Measurements from ENCODE around the gene ZNF507.

Gene ZNF507

DNA sequence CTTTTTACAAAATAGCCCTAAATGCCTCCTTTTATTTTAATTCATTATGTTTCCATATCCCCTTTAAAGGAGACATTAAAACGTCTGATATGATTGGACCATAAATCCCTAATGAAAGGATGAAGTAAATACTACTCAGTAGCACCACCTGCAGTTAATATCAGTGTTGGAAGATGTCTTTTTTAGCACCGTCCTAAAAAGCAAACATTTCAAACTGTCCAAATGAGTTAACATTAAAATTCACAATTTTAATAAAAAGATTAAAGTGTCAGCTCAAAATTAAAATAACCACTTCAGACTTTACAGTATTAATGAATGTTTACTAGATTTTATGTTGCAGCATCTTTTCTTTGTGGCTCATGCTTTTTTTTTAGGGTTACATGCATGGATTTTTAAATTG is 12.3 kb downstream of the ZNF507 start:
- ChIA-PET CTCF (no interaction called here), POLR2A (interaction anchor here (1.4 kb wide), 1 partner anchor 12 kb away, joined by 3 read pairs; the partner anchor contains the start of gene ZNF507)

GRCh38 chr19:32358321-32358720 is 12.9 kb downstream of the ZNF507 start:
- TF ChIP-seq NFRKB (IDR thresholded peaks at IDR 0.05): no peak
- TF ChIP-seq SUZ12 (IDR thresholded peaks at IDR 0.05): no peak
- TF ChIP-seq L3MBTL2 (conservative IDR thresholded peaks at IDR 0.05): no peak
- no peak for TF ChIP-seq FOXM1 (IDR thresholded peaks at IDR 0.05; ENCODE audit: borderline replicate concordance)
- no peak for TF ChIP-seq HDGF (IDR thresholded peaks at IDR 0.05; ENCODE audit: borderline replicate concordance)
- TF ChIP-seq ARNT (IDR thresholded peaks at IDR 0.05): no peak
- TF ChIP-seq SP1 (IDR thresholded peaks at IDR 0.05): no peak
- TF ChIP-seq CTBP1 (IDR thresholded peaks at IDR 0.05; ENCODE audit: borderline replicate concordance): no peak
- DNase-seq (ENCODE audit: extremely low spot score): no peak
- CTCF ChIA-PET: no interaction called here
- POLR2A ChIA-PET: interaction anchor here (1.4 kb wide), 1 partner anchor 13 kb away, joined by 3 read pairs; the partner anchor contains the start of gene ZNF507

More for the DNA sequence above, 12.3 kb downstream of the ZNF507 start:
- no peak for TF ChIP-seq BHLHE40 (IDR thresholded peaks at IDR 0.05; ENCODE audit: borderline replicate concordance)
- TF ChIP-seq TARDBP (IDR thresholded peaks at IDR 0.05): no peak
- no peak for TF ChIP-seq ZNF384 (IDR thresholded peaks at IDR 0.05)
- TF ChIP-seq SUZ12 (IDR thresholded peaks at IDR 0.05): no peak
- no peak for TF ChIP-seq FOXM1 (IDR thresholded peaks at IDR 0.05; ENCODE audit: borderline replicate concordance)
- TF ChIP-seq ELF4 (IDR thresholded peaks at IDR 0.05): no peak
- TF ChIP-seq NFRKB (IDR thresholded peaks at IDR 0.05): no peak
- TF ChIP-seq FOXK2 (IDR thresholded peaks at IDR 0.05): no peak
- no peak for DNase-seq (ENCODE audit: extremely low spot score)

DNA sequence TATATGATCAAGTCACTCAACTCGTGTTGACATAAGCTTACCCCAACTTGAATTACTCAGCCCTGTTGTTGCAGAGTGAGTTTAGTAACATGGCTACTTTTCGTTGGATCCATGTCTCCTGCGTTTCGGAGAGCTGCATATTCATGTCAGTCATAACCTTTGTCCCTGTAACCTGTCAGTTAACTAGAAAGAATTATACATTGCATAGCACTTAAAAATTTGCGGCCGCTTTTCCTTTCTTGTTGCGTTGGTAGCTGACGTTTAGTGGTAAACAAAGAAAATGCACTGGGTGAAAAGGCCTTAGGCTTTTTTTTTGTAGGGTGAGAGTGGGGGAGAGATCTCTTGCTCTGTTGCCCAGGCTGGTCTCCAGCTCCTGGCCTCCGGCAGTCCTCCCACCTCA is 14.2 kb downstream of the ZNF507 start:
- ChIA-PET CTCF (no interaction called here), POLR2A (interaction anchor here (1.1 kb wide), 1 partner anchor 14 kb away, joined by 3 read pairs; the partner anchor contains the start of gene ZNF507)
- TF ChIP-seq HDGF (IDR thresholded peaks at IDR 0.05; ENCODE audit: borderline replicate concordance): no peak
- TF ChIP-seq ELF4 (IDR thresholded peaks at IDR 0.05): no peak
- no peak for TF ChIP-seq FOXM1 (IDR thresholded peaks at IDR 0.05; ENCODE audit: borderline replicate concordance)
- TF ChIP-seq BHLHE40 (IDR thresholded peaks at IDR 0.05; ENCODE audit: borderline replicate concordance): no peak
- TF ChIP-seq SP1 (IDR thresholded peaks at IDR 0.05): no peak
- no peak for TF ChIP-seq CTBP1 (IDR thresholded peaks at IDR 0.05; ENCODE audit: borderline replicate concordance)
- TF ChIP-seq, protein P1, sequence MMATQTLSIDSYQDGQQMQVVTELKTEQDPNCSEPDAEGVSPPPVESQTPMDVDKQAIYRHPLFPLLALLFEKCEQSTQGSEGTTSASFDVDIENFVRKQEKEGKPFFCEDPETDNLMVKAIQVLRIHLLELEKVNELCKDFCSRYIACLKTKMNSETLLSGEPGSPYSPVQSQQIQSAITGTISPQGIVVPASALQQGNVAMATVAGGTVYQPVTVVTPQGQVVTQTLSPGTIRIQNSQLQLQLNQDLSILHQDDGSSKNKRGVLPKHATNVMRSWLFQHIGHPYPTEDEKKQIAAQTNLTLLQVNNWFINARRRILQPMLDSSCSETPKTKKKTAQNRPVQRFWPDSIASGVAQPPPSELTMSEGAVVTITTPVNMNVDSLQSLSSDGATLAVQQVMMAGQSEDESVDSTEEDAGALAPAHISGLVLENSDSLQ (IDR thresholded peaks at IDR 0.05): no peak
- no peak for DNase-seq (ENCODE audit: extremely low spot score)

- ChIA-PET CTCF (no interaction called here), POLR2A (no interaction called here)
- no peak for DNase-seq (ENCODE audit: extremely low spot score)
- TF ChIP-seq LEF1 (IDR thresholded peaks at IDR 0.05; ENCODE audit: borderline replicate concordance): no peak
Observed at GRCh38 chr19:32361574-32362317, 16.3 kb downstream of the ZNF507 start.

DNA sequence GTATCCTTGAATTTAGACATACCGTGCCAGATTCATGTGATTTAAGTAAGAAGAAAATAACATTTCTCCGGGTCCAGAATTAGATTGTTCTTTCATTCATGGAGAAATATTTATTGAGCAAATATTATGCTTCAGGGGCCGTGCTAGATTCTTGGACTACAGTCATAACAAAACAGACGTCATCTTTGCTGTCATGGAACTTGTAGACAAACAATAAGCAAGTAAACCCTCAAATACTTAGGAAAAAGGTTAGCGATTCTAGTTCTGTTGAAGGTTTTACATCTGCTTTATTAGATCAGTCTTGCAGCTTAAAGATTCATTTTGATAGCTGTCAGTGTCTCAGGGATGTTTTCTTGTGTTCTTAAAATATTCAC is 16.9 kb downstream of the ZNF507 start:
- TF ChIP-seq FOXK2 (IDR thresholded peaks at IDR 0.05) (no peak), ELF4 (IDR thresholded peaks at IDR 0.05) (no peak), BHLHE40 (IDR thresholded peaks at IDR 0.05; ENCODE audit: borderline replicate concordance) (no peak), CTBP1 (IDR thresholded peaks at IDR 0.05; ENCODE audit: borderline replicate concordance) (no peak), FOXA1 (IDR thresholded peaks at IDR 0.05) (no peak)
- DNase-seq (ENCODE audit: extremely low spot score): no peak
- CTCF ChIA-PET: no interaction called here
- POLR2A ChIA-PET: no interaction called here

GRCh38 chr19:32363175-32363574 is 17.8 kb downstream of the ZNF507 start:
- ChIA-PET POLR2A (interaction anchor here (1.3 kb wide), 1 partner anchor 18 kb away, joined by 3 read pairs; the partner anchor contains the start of gene ZNF507), CTCF (interaction anchor here (1.2 kb wide), 1 partner anchor 11 kb away, joined by 4 read pairs; no protein-coding TSS in a partner anchor)
- no peak for DNase-seq (ENCODE audit: extremely low spot score)
- TF ChIP-seq ELF4 (IDR thresholded peaks at IDR 0.05) (no peak), LEF1 (IDR thresholded peaks at IDR 0.05; ENCODE audit: borderline replicate concordance) (no peak), NFRKB (IDR thresholded peaks at IDR 0.05) (no peak), FOXM1 (IDR thresholded peaks at IDR 0.05; ENCODE audit: borderline replicate concordance) (no peak), FOXK2 (IDR thresholded peaks at IDR 0.05) (no peak), SP1 (IDR thresholded peaks at IDR 0.05) (no peak), BHLHE40 (IDR thresholded peaks at IDR 0.05; ENCODE audit: borderline replicate concordance) (no peak)
- TF ChIP-seq, protein P1 (IDR thresholded peaks at IDR 0.05): no peak

- TF ChIP-seq ARNT (IDR thresholded peaks at IDR 0.05): no peak
- no peak for TF ChIP-seq LEF1 (IDR thresholded peaks at IDR 0.05; ENCODE audit: borderline replicate concordance)
- TF ChIP-seq ELF4 (IDR thresholded peaks at IDR 0.05): no peak
- TF ChIP-seq FOXM1 (IDR thresholded peaks at IDR 0.05; ENCODE audit: borderline replicate concordance): no peak
- no peak for TF ChIP-seq HDGF (IDR thresholded peaks at IDR 0.05; ENCODE audit: borderline replicate concordance)
- TF ChIP-seq ZNF384 (IDR thresholded peaks at IDR 0.05): no peak
- TF ChIP-seq L3MBTL2 (conservative IDR thresholded peaks at IDR 0.05): no peak
- TF ChIP-seq FOXA1 (IDR thresholded peaks at IDR 0.05): no peak
- TF ChIP-seq CTBP1 (IDR thresholded peaks at IDR 0.05; ENCODE audit: borderline replicate concordance): no peak
- TF ChIP-seq TARDBP (IDR thresholded peaks at IDR 0.05): no peak
- CTCF ChIA-PET: interaction anchor here (1.2 kb wide), 1 partner anchor 10 kb away, joined by 4 read pairs; no protein-coding TSS in a partner anchor
- DNase-seq (ENCODE audit: extremely low spot score): no peak
- POLR2A ChIA-PET: interaction anchor here (1.3 kb wide), 1 partner anchor 18 kb away, joined by 3 read pairs; the partner anchor contains the start of gene ZNF507
Observed at GRCh38 chr19:32363632-32364031, 18.2 kb downstream of the ZNF507 start.

Measured in HEK293T (cell line).